SU-DHL-6 (cell line): ENCODE measurements around the gene NOS3.

Experiments
- H2AFZ ChIP-seq: fragments of 200-600 bp; sonication (generic); 2 replicates; pipeline ENCODE4 v1.6.1; 2014; ENCODE audit warnings: low read depth, mild to moderate bottlenecking, moderate library complexity, mixed read lengths, antibody characterized with exemption, low read length; ENCODE audit not compliant: severe bottlenecking
- H3F3A ChIP-seq: fragments of 200-600 bp; shearing (Covaris generic); 2 replicates; pipeline ENCODE4 v1.6.0; 2016; ENCODE audit warnings: antibody characterized with exemption, mild to moderate bottlenecking; ENCODE audit not compliant: insufficient read depth
- H3K27ac ChIP-seq: fragments of 200-600 bp; sonication (generic); 2 replicates; pipeline ENCODE4 v1.5.1; 2016; ENCODE audit warnings: low read depth, mild to moderate bottlenecking, low read length, moderate library complexity, mixed read lengths
- H3K27me3 ChIP-seq: fragments of 200-600 bp; sonication (generic), shearing (Covaris generic); 2 replicates; pipeline ENCODE4 v1.6.0; 2014; ENCODE audit warnings: mild to moderate bottlenecking, low read length
- H3K36me3 ChIP-seq: fragments of 200-600 bp; sonication (generic); 2 replicates; pipeline ENCODE4 v1.6.1; 2014; ENCODE audit warnings: mild to moderate bottlenecking, low read length, mixed read lengths
- H3K4me2 ChIP-seq: fragments of 300-600, 200-600 bp; shearing (Covaris generic), sonication (generic); 2 replicates; pipeline ENCODE4 v1.6.0; 2014; ENCODE audit warnings: low read length, low read depth, mild to moderate bottlenecking; ENCODE audit not compliant: poor library complexity, severe bottlenecking
- H3K4me3 ChIP-seq: fragments of 200-600 bp; sonication (generic); 2 replicates; pipeline ENCODE4 v1.5.1; 2014; ENCODE audit warnings: antibody characterized with exemption, low read length, mild to moderate bottlenecking, mixed read lengths; ENCODE audit not compliant: insufficient read depth, poor library complexity, severe bottlenecking
- H3K79me2 ChIP-seq: fragments of 200-600 bp; sonication (generic); 2 replicates; pipeline ENCODE4 v1.6.1; 2014; ENCODE audit warnings: mild to moderate bottlenecking, low read length, moderate library complexity; ENCODE audit not compliant: insufficient read depth
- H3K9ac ChIP-seq: fragments of 200-600 bp; sonication (generic); 2 replicates; pipeline ENCODE4 v1.7.0; 2014; ENCODE audit warnings: mild to moderate bottlenecking, low read length
- H3K9me2 ChIP-seq: fragments of 200-600 bp; sonication (generic); replicated peaks from 2 replicates; pipeline ENCODE4 v1.6.1; 2014; ENCODE audit warnings: low read length; ENCODE audit not compliant: insufficient read depth
- H3K9me3 ChIP-seq: fragments of 200-600 bp; sonication (generic); 2 replicates; pipeline ENCODE4 v1.6.1; 2014; ENCODE audit warnings: low read length, mixed read lengths; ENCODE audit not compliant: insufficient read depth
- H4K20me1 ChIP-seq: fragments of 200-600 bp; sonication (generic); 2 replicates; pipeline ENCODE4 v1.6.1; 2014; ENCODE audit warnings: low read depth, mild to moderate bottlenecking, antibody characterized with exemption, low read length, moderate library complexity, mixed read lengths
- CTCF ChIP-seq: fragments of 200-600 bp; sonication (generic); IDR thresholded peaks from one replicate; pipeline ENCODE4 v1.5.1; 2017; ENCODE audit warnings: antibody characterized with exemption, mild to moderate bottlenecking, low read length, moderate library complexity; ENCODE audit not compliant: insufficient read depth, poor library complexity, severe bottlenecking
- EZH2phosphoT487 ChIP-seq: fragments of 200-600 bp; sonication (generic), shearing (Covaris generic); conservative IDR thresholded peaks from 2 replicates; pipeline ENCODE4 v1.6.1; 2018; ENCODE audit warnings: mild to moderate bottlenecking, antibody characterized with exemption, low read length, moderate library complexity, mixed read lengths

Gene NOS3

GRCh38 chr7:151053096-151053495, 62.3 kb downstream of the NOS3 start:
- no peak overlapping the region for H3K9ac ChIP-seq
- H3F3A ChIP-seq = no peaks in the 10 kb centered on the region
- no peaks in the 10 kb centered on the region for H3K9me3 ChIP-seq
- TF ChIP-seq CTCF (no peak), EZH2phosphoT487 (no peak)
- H3K36me3 ChIP-seq = no peaks in the 10 kb centered on the region
- no peaks in the 10 kb centered on the region for H3K27me3 ChIP-seq
- H3K4me3 ChIP-seq = no peak overlapping the region
- H2AFZ ChIP-seq = no peak overlapping the region
- H4K20me1 ChIP-seq = no peaks in the 10 kb centered on the region
- no peaks in the 10 kb centered on the region for H3K79me2 ChIP-seq
- no peak overlapping the region for H3K27ac ChIP-seq
- no peaks in the 10 kb centered on the region for H3K9me2 ChIP-seq
- H3K4me2 ChIP-seq = no peak overlapping the region

- no peaks in the 10 kb centered on the region for H3K9me3 ChIP-seq
- no peak overlapping the region for H2AFZ ChIP-seq
- no peak overlapping the region for H3K27ac ChIP-seq
- no peaks in the 10 kb centered on the region for H4K20me1 ChIP-seq
- H3K27me3 ChIP-seq = no peaks in the 10 kb centered on the region
- H3F3A ChIP-seq = peaks cover 3% of the 10 kb centered on the region
- H3K4me2 ChIP-seq = no peak overlapping the region
- TF ChIP-seq EZH2phosphoT487 (no peak), CTCF (no peak)
- H3K9ac ChIP-seq = no peak overlapping the region
- no peaks in the 10 kb centered on the region for H3K9me2 ChIP-seq
- no peaks in the 10 kb centered on the region for H3K79me2 ChIP-seq
- no peaks in the 10 kb centered on the region for H3K36me3 ChIP-seq
- no peak overlapping the region for H3K4me3 ChIP-seq
These were observed 62.9 kb downstream of the NOS3 start for GRCh38 chr7:151053751-151054150.

- Histone ChIP-seq H3K4me3 (no peak overlapping the region), H3K27me3 (no peaks in the 10 kb centered on the region), H3F3A (peaks cover 8% of the 10 kb centered on the region), H3K9me3 (no peaks in the 10 kb centered on the region), H3K27ac (no peak overlapping the region), H2AFZ (no peak overlapping the region), H3K9ac (no peak overlapping the region), H4K20me1 (no peaks in the 10 kb centered on the region), H3K36me3 (no peaks in the 10 kb centered on the region), H3K9me2 (no peaks in the 10 kb centered on the region), H3K79me2 (peaks cover 15% of the 10 kb centered on the region), H3K4me2 (no peak overlapping the region)
- TF ChIP-seq CTCF (no peak), EZH2phosphoT487 (no peak)
These were observed 65.5 kb downstream of the NOS3 start for GRCh38 chr7:151056283-151056665.
